CD4-positive, alpha-beta T cell (primary cell): ENCODE data around the gene ADK. TPM values are rescaled to one million over a fixed set of nuclear protein-coding genes. Genes with fewer than 3 reads are reported as not detected.

Source experiments
- ATAC-seq: fragments of 200-7000 bp; cut with Tn5 transposase; one replicate; pipeline ENCODE4 v1.10.0; 2022; ENCODE audit warnings: mild to moderate bottlenecking; ENCODE audit not compliant: poor library complexity
- CTCF ChIA-PET: fragments of 350-600 bp; sonication (Branson Sonifier 250); formaldehyde crosslinking; loops from one replicate; lab custom pipeline; 2021; ENCODE audit warnings: antibody characterized with exemption, inconsistent platforms; lab: Charles Lee
- POLR2A ChIA-PET: fragments of 350-600 bp; sonication (Branson Sonifier 250); formaldehyde crosslinking; loops from one replicate; lab custom pipeline; 2021; ENCODE audit warnings: antibody characterized with exemption, inconsistent platforms; lab: Charles Lee
- DNase-seq, 14 experiments: peaks; one replicate each; pipeline ENCODE4 v3.0.0-alpha.2; 2013 to 2020; ENCODE audit warnings: mixed read lengths in 2 of 14
- H3K27ac ChIP-seq, 2 donors: one replicate each; pipeline versions ENCODE4 v1.5.1 to v1.7.0; 2013; ENCODE audit warnings: low read length in 2 of 2, low read depth in 1 of 2, mild to moderate bottlenecking in 1 of 2
- H3K27me3 ChIP-seq, 2 experiments: 1 replicate in 1 of 2; 2 replicates in 1 of 2; pipeline versions ENCODE4 v1.6.1 to v1.7.0; 2013; ENCODE audit warnings: low read length in 2 of 2, control low read depth in 1 of 2, mild to moderate bottlenecking in 1 of 2, moderate library complexity in 1 of 2; ENCODE audit not compliant: insufficient read depth in 2 of 2, control insufficient read depth in 1 of 2
- H3K36me3 ChIP-seq: one replicate; pipeline ENCODE4 v1.6.1; 2013; ENCODE audit warnings: low read length, control low read depth; ENCODE audit not compliant: insufficient read depth
- H3K4me1 ChIP-seq: one replicate; pipeline ENCODE4 v1.6.1; 2013; ENCODE audit warnings: low read length, control low read depth; ENCODE audit not compliant: insufficient read depth
- H3K4me3 ChIP-seq: one replicate; pipeline ENCODE4 v1.5.1; 2013; ENCODE audit warnings: mild to moderate bottlenecking, low read length, moderate library complexity
- H3K9me3 ChIP-seq, 2 experiments: 1 replicate in 1 of 2; 2 replicates in 1 of 2; pipeline versions ENCODE4 v1.6.1 to v1.7.0; 2013; ENCODE audit warnings: low read length in 2 of 2, mild to moderate bottlenecking in 2 of 2, control low read depth in 1 of 2, moderate library complexity in 1 of 2; ENCODE audit not compliant: control insufficient read depth in 1 of 2, insufficient read depth in 1 of 2
- H3K27ac Mint-ChIP-seq: one replicate; pipeline ENCODE4 v1.8.0; 2020; ENCODE audit warnings: mixed read lengths
- H3K27me3 Mint-ChIP-seq: one replicate; pipeline ENCODE4 v1.8.0; 2021; ENCODE audit warnings: mixed read lengths
- H3K36me3 Mint-ChIP-seq: one replicate; pipeline ENCODE4 v1.8.0; 2021; ENCODE audit warnings: low read depth, mixed read lengths
- H3K4me1 Mint-ChIP-seq: one replicate; pipeline ENCODE4 v1.8.0; 2021; ENCODE audit warnings: low read depth, mixed read lengths
- H3K4me3 Mint-ChIP-seq: one replicate; pipeline ENCODE4 v1.8.0; 2020; ENCODE audit warnings: mild to moderate bottlenecking, mixed read lengths
- H3K9me3 Mint-ChIP-seq: one replicate; pipeline ENCODE4 v1.8.0; 2020; ENCODE audit warnings: mixed read lengths
- intact Hi-C, 2 experiments: fragments of 100-400 bp; cut with DNase I in 1 of 2; cut with micrococcal nuclease in 1 of 2; formaldehyde crosslinking; loops; one replicate each; pipeline versions ENCODE4 v1.15.1 to v1.9.0; 2023 to 2025; cut with DNase I, micrococcal nuclease
- total RNA-seq, 174 experiments: library from RNA in 2 of 174; stranded (reverse) in 2 of 174; gene quantifications; one replicate each; pipeline ENCODE4 v1.2.3 and lab custom pipeline; 2021 to 2026
- TF ChIP-seq, protein P1 (sequence below): fragments of 200-600 bp; IDR thresholded peaks from one replicate; pipeline ENCODE4 v1.8.0; 2022; ENCODE audit warnings: antibody characterized with exemption, mild to moderate bottlenecking

ADK gene
- total RNA-seq, 2 experiments from 2014 or later: 15.3 to 17.6 TPM

GRCh38 chr10:74394416-74394969 is 243.5 kb downstream of the ADK start:
- POLR2A ChIA-PET: no interaction called here
- CTCF ChIA-PET: no interaction called here
- Mint-ChIP-seq H3K36me3 (peaks cover 32% of the 10 kb centered on the region), H3K27ac (no peak overlapping the region), H3K27me3 (no peaks in the 10 kb centered on the region), H3K4me1 (peaks cover 12% of the 10 kb centered on the region), H3K4me3 (no peak overlapping the region), H3K9me3 (no peaks in the 10 kb centered on the region)
- no peaks in the 10 kb centered on the region for H3K4me1 ChIP-seq
- no peak overlapping the region for H3K4me3 ChIP-seq
- intact Hi-C loops: no loop called here
- no peak for DNase-seq
- no peak overlapping the region for H3K27ac ChIP-seq
- H3K27me3 ChIP-seq: no peaks in the 10 kb centered on the region
- no peaks in the 10 kb centered on the region for H3K9me3 ChIP-seq
- no peak for ATAC-seq
- peaks cover 17% of the 10 kb centered on the region for H3K36me3 ChIP-seq
- TF ChIP-seq, protein P1, sequence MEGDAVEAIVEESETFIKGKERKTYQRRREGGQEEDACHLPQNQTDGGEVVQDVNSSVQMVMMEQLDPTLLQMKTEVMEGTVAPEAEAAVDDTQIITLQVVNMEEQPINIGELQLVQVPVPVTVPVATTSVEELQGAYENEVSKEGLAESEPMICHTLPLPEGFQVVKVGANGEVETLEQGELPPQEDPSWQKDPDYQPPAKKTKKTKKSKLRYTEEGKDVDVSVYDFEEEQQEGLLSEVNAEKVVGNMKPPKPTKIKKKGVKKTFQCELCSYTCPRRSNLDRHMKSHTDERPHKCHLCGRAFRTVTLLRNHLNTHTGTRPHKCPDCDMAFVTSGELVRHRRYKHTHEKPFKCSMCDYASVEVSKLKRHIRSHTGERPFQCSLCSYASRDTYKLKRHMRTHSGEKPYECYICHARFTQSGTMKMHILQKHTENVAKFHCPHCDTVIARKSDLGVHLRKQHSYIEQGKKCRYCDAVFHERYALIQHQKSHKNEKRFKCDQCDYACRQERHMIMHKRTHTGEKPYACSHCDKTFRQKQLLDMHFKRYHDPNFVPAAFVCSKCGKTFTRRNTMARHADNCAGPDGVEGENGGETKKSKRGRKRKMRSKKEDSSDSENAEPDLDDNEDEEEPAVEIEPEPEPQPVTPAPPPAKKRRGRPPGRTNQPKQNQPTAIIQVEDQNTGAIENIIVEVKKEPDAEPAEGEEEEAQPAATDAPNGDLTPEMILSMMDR: no peak

GRCh38 chr10:74400186-74400585 is 249.2 kb downstream of the ADK start:
- no peaks in the 10 kb centered on the region for H3K27me3 Mint-ChIP-seq

GRCh38 chr10:74406006-74406405 is 255.0 kb downstream of the ADK start:
- peaks cover 71% of the 10 kb centered on the region for H3K36me3 Mint-ChIP-seq

More at GRCh38 chr10:74400186-74400585, 249.2 kb downstream of the ADK start:
- H3K4me3 Mint-ChIP-seq: no peak overlapping the region
- peaks cover 0 to 7% of the 10 kb centered on the region in 2 experiments for H3K9me3 ChIP-seq
- H3K9me3 Mint-ChIP-seq: no peaks in the 10 kb centered on the region
- ATAC-seq (no peak), DNase-seq (no peak)
- peaks cover 8% of the 10 kb centered on the region for H3K36me3 ChIP-seq
- ChIA-PET CTCF (no interaction called here), POLR2A (no interaction called here)
- no peak overlapping the region for H3K4me3 ChIP-seq
- H3K27ac Mint-ChIP-seq: no peak overlapping the region
- H3K4me1 Mint-ChIP-seq: no peaks in the 10 kb centered on the region
- no peaks in the 10 kb centered on the region for H3K27me3 ChIP-seq
- TF ChIP-seq, protein P1: no peak
- H3K4me1 ChIP-seq: no peaks in the 10 kb centered on the region
- intact Hi-C loops: no loop called here
- peaks cover 68% of the 10 kb centered on the region for H3K36me3 Mint-ChIP-seq
- no peak overlapping the region for H3K27ac ChIP-seq

More at GRCh38 chr10:74406006-74406405, 255.0 kb downstream of the ADK start:
- TF ChIP-seq, protein P1: no peak
- no peak for ATAC-seq
- H3K9me3 ChIP-seq: peaks cover 0 to 7% of the 10 kb centered on the region in 2 experiments
- H3K27me3 ChIP-seq: no peaks in the 10 kb centered on the region
- DNase-seq: no peak
- no peak overlapping the region for H3K27ac Mint-ChIP-seq
- H3K4me3 ChIP-seq: no peak overlapping the region
- H3K9me3 Mint-ChIP-seq: no peaks in the 10 kb centered on the region
- no peaks in the 10 kb centered on the region for H3K4me1 ChIP-seq
- no peaks in the 10 kb centered on the region for H3K36me3 ChIP-seq
- no peak overlapping the region for H3K4me3 Mint-ChIP-seq
- intact Hi-C loops: no loop called here
- no peaks in the 10 kb centered on the region for H3K4me1 Mint-ChIP-seq
- no peaks in the 10 kb centered on the region for H3K27me3 Mint-ChIP-seq
- ChIA-PET POLR2A (no interaction called here), CTCF (no interaction called here)
- no peak overlapping the region for H3K27ac ChIP-seq
